Stomach (tissue), 9 donors: Measurements from ENCODE around the gene PRUNE2. TPM values are rescaled to one million over a fixed set of nuclear protein-coding genes. Genes with fewer than 3 reads are reported as not detected.
A peak's percentile ranks its signal among the peaks of the same experiment; 100 is the strongest.

Experiments used
- DNase-seq, 2 donors: peaks; one replicate each; pipeline versions ENCODE4 v3.0.0 to v3.0.0-alpha.2; 2013 to 2019
- H3K27ac ChIP-seq, 5 donors: fragments of 200-600 bp in 4 of 5; sonication (generic) in 4 of 5; one replicate each; pipeline ENCODE4 v1.5.1; 2013 to 2019; ENCODE audit warnings: mild to moderate bottlenecking in 1 of 5, moderate library complexity in 1 of 5
- H3K27me3 ChIP-seq, 3 donors: fragments of 200-600 bp; sonication (generic); one replicate each; pipeline ENCODE4 v1.5.1; 2017 to 2019; ENCODE audit warnings: mixed run types in 1 of 3
- H3K36me3 ChIP-seq, 4 donors: fragments of 200-600 bp; sonication (generic); 1 replicate in 3 of 4; 2 replicates in 1 of 4; pipeline ENCODE4 v1.5.1; 2016 to 2019
- H3K4me1 ChIP-seq, 4 donors: fragments of 200-600 bp; sonication (generic); one replicate each; pipeline ENCODE4 v1.5.1; 2016 to 2019
- H3K4me3 ChIP-seq, 4 donors: fragments of 200-600 bp; sonication (generic) in 3 of 4; one replicate each; pipeline ENCODE4 v1.5.1; 2016 to 2019; ENCODE audit warnings: mild to moderate bottlenecking in 1 of 4
- H3K9me3 ChIP-seq, 4 donors: fragments of 200-600 bp; sonication (generic); one replicate each; pipeline ENCODE4 v1.5.1; 2016 to 2019
- EP300 ChIP-seq: sonication (generic); formaldehyde crosslinking; IDR thresholded peaks from one replicate; pipeline ENCODE4 v1.6.1; 2017; ENCODE audit warnings: antibody characterized with exemption
- POLR2A ChIP-seq, 4 donors: fragments of 450-650 bp; IDR thresholded peaks; one replicate each; pipeline ENCODE4 v1.6.1; 2016; ENCODE audit warnings: antibody characterized with exemption in 4 of 4, control low read depth in 2 of 4, mild to moderate bottlenecking in 1 of 4, moderate library complexity in 1 of 4
- POLR2AphosphoS5 ChIP-seq, 3 donors: sonication (generic); formaldehyde crosslinking; IDR thresholded peaks; one replicate each; pipeline ENCODE4 v1.6.1; 2016; ENCODE audit warnings: antibody characterized with exemption in 3 of 3
- WGBS, 5 donors: extraction: QIAGEN DNeasy Blood & Tissue Kit in 3 of 5; methylation state at CpG; one replicate each; pipeline versions ENCODE4 v1.1.5 to v1.1.7; 2013 to 2018; 5-methylcytosine and 5-hydroxymethylcytosine counted together
- intact Hi-C: fragments of 100-400 bp; cut with DNase I; formaldehyde crosslinking; loops from one replicate; pipeline ENCODE4 v1.15.1; 2023; ENCODE audit warnings: low total_unique reads
- polyA plus RNA-seq, 3 donors: library from polyadenylated mRNA; stranded (reverse); fragments of 200-250 nt; gene quantifications; one replicate each; pipeline ENCODE4 v1.2.3, GENCODE V29; 2013
- total RNA-seq, 5 donors: library from RNA; depleted of rRNA; stranded (reverse); fragments of >200 nt; gene quantifications; one replicate each; pipeline versions ENCODE4 v1.1.0 to v1.2.3, GENCODE V29; 2014 to 2016
- TF ChIP-seq, protein P1 (sequence below), 7 experiments: fragments of 450-650 bp in 4 of 7; fragments of 200-600 bp in 3 of 7; sonication (generic) in 3 of 7; IDR thresholded peaks; one replicate each; pipeline ENCODE4 v1.5.1; 2016 to 2019; ENCODE audit warnings: antibody characterized with exemption in 7 of 7, control low read depth in 2 of 7, mild to moderate bottlenecking in 1 of 7
- donor health status: healthy with polysubstance abuse.
- donor health status: Bipolar disorder and iron deficiency.
- donor health status: healthy.

The PRUNE2 gene
- total and polyA plus RNA-seq, 8 donors, result 2.6 to 311 (median 75.4) TPM

DNA sequence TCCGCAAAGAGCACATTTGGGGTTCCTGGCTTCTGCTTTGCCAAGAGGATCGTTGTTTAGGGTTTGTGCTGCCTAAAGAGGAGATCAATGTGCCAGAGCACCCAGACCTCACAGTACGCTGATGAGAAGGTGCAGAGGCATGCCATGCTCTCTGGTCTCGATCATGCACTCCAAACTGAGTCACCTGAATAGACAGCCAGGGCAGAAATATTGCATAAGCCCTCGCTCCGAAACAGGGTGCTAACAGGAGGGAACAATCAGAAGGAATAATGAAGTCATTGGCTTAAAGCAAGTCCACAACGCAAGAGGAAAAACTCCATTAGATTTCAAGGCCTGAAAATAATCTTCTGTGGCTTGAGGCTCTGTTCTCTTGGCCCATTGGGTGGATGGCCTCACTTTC lies 322.7 kb downstream of the PRUNE2 start:
- Histone ChIP-seq H3K9me3 (no peaks in the 10 kb centered on the region), H3K4me1 (peaks cover 15 to 57% (median 35%) of the 10 kb centered on the region in 4 donors), H3K36me3 (no peaks in the 10 kb centered on the region), H3K27ac (peak overlapping the region in 2 of 5 donors; percentile 25 to 64), H3K27me3 (no peaks in the 10 kb centered on the region), H3K4me3 (no peak overlapping the region)
- intact Hi-C loops, result no loop called here
- TF ChIP-seq POLR2A (IDR thresholded peaks at IDR 0.05) (no peak), EP300 (no peak), POLR2AphosphoS5 (IDR thresholded peaks at IDR 0.05) (no peak)
- TF ChIP-seq, protein P1, sequence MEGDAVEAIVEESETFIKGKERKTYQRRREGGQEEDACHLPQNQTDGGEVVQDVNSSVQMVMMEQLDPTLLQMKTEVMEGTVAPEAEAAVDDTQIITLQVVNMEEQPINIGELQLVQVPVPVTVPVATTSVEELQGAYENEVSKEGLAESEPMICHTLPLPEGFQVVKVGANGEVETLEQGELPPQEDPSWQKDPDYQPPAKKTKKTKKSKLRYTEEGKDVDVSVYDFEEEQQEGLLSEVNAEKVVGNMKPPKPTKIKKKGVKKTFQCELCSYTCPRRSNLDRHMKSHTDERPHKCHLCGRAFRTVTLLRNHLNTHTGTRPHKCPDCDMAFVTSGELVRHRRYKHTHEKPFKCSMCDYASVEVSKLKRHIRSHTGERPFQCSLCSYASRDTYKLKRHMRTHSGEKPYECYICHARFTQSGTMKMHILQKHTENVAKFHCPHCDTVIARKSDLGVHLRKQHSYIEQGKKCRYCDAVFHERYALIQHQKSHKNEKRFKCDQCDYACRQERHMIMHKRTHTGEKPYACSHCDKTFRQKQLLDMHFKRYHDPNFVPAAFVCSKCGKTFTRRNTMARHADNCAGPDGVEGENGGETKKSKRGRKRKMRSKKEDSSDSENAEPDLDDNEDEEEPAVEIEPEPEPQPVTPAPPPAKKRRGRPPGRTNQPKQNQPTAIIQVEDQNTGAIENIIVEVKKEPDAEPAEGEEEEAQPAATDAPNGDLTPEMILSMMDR (IDR thresholded peaks at IDR 0.05), result no peak
- WGBS, 5 donors, result 87 to 96% (median 92%) methylated on average over 7 of the region's 7 CpGs
- no peak for DNase-seq

DNA sequence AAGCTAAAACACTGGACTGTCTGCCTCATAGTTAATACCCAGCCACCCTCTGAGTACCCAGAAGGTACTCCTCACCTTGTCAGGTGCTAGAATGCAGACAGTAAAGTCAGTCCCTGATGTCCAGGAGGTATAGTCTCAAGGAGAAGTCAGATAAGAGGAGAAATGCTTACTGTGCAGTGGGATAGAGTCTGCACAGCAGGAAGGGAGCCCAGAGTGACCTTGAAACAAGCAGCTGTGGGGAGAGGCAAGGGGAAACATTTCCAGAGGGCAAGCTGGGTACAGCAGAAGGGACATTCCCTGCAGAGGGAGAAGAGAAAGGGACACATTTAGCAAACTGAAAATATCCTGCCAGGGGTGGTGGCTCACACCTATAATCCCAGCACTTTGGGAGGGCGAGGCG lies 324.2 kb downstream of the PRUNE2 start:
- DNase-seq, result peak in 1 of 2 donors; percentile 53
- WGBS, 5 donors, result 82 to 100% (median 96%) methylated on average over 2 of the region's 2 CpGs
- intact Hi-C loops, result no loop called here
- Histone ChIP-seq H3K4me3 (no peak overlapping the region), H3K36me3 (no peaks in the 10 kb centered on the region), H3K4me1 (peaks cover 4 to 47% (median 23%) of the 10 kb centered on the region in 4 donors), H3K27me3 (no peaks in the 10 kb centered on the region), H3K9me3 (no peaks in the 10 kb centered on the region), H3K27ac (no peak overlapping the region)
- TF ChIP-seq POLR2AphosphoS5 (IDR thresholded peaks at IDR 0.05) (no peak), POLR2A (IDR thresholded peaks at IDR 0.05) (no peak), EP300 (no peak)
- TF ChIP-seq, protein P1 (IDR thresholded peaks at IDR 0.05), result no peak

DNA sequence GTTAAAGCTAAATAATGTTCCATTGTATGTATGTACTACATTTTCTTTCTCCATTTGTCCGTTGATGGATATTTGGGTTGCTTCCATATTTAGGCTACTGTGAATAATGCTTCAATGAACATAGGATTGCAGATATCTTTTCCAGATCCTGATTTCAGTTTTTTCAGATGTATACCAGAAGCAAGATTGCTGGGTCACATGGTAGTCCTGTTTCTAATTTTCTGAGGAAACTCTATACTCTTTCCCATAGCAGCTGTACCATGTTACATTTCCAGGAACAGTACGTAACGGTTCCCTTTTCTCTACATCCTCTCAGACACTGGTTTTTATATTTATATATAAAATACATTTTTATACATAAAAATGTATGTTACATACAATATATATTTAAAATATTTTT lies 325.1 kb downstream of the PRUNE2 start:
- no peaks in the 10 kb centered on the region for H3K36me3 ChIP-seq
- DNase-seq, result no peak
- 70 to 82% (median 78%) methylated on average over 3 of the region's 3 CpGs for WGBS, 5 donors
- TF ChIP-seq, protein P1 (IDR thresholded peaks at IDR 0.05), result no peak
- no peak for TF ChIP-seq EP300
- no peak for TF ChIP-seq POLR2A (IDR thresholded peaks at IDR 0.05)
- no peak for TF ChIP-seq POLR2AphosphoS5 (IDR thresholded peaks at IDR 0.05)
- H3K9me3 ChIP-seq, result no peaks in the 10 kb centered on the region
- H3K4me1 ChIP-seq, result peaks cover 0 to 47% (median 16%) of the 10 kb centered on the region in 4 donors
- intact Hi-C loops, result no loop called here
- H3K4me3 ChIP-seq, result no peak overlapping the region
- no peak overlapping the region for H3K27ac ChIP-seq
- no peaks in the 10 kb centered on the region for H3K27me3 ChIP-seq

DNA sequence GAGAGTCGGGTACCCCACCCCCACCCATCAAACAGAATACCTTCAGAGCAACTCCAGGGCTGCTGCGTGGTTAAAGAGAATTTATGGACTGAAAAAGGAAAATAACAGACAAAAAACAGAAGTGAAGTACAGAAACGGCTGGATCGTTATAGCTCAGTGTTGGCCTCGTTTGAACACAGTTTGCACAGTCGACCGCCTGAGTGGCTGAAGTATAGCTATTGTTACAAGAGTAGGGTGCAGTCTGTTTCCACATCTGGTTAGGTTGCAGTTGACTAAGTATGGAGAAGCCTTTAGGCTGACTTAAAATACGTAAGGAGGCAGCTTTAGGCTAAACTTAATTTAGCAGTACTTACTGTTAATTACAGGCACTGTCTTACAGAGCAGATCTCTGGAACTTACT lies 325.7 kb downstream of the PRUNE2 start:
- intact Hi-C loops, result no loop called here
- no peaks in the 10 kb centered on the region for H3K27me3 ChIP-seq
- H3K9me3 ChIP-seq, result no peaks in the 10 kb centered on the region
- no peak for DNase-seq
- 55 to 66% (median 58%) methylated on average over 8 of the region's 8 CpGs for WGBS, 5 donors
- H3K4me3 ChIP-seq, result no peak overlapping the region
- H3K4me1 ChIP-seq, result peaks cover 0 to 44% (median 13%) of the 10 kb centered on the region in 4 donors
- no peak overlapping the region for H3K27ac ChIP-seq
- TF ChIP-seq, protein P1 (IDR thresholded peaks at IDR 0.05), result no peak
- TF ChIP-seq POLR2AphosphoS5 (IDR thresholded peaks at IDR 0.05), result no peak
- TF ChIP-seq EP300, result no peak
- TF ChIP-seq POLR2A (IDR thresholded peaks at IDR 0.05), result no peak
- H3K36me3 ChIP-seq, result no peaks in the 10 kb centered on the region
